GM18868 (cell line): ENCODE results near the gene ASTN1.

ENCODE experiments used
- ATAC-seq: cut with Tn5 transposase; IDR thresholded peaks from one replicate; pipeline ENCODE4 v1.9.1; 2021; ENCODE audit warnings: mild to moderate bottlenecking, moderate library complexity; ENCODE audit not compliant: unreplicated experiment

The ASTN1 gene

GRCh38 chr1:176884911-176885310 is 279.6 kb downstream of the ASTN1 start:
- no peak for ATAC-seq

GRCh38 chr1:176884286-176884685 is 280.2 kb downstream of the ASTN1 start:
- ATAC-seq, result no peak

- peak; percentile 82 for ATAC-seq
Measured at GRCh38 chr1:176880955-176881595, 283.4 kb downstream of the ASTN1 start.

DNA sequence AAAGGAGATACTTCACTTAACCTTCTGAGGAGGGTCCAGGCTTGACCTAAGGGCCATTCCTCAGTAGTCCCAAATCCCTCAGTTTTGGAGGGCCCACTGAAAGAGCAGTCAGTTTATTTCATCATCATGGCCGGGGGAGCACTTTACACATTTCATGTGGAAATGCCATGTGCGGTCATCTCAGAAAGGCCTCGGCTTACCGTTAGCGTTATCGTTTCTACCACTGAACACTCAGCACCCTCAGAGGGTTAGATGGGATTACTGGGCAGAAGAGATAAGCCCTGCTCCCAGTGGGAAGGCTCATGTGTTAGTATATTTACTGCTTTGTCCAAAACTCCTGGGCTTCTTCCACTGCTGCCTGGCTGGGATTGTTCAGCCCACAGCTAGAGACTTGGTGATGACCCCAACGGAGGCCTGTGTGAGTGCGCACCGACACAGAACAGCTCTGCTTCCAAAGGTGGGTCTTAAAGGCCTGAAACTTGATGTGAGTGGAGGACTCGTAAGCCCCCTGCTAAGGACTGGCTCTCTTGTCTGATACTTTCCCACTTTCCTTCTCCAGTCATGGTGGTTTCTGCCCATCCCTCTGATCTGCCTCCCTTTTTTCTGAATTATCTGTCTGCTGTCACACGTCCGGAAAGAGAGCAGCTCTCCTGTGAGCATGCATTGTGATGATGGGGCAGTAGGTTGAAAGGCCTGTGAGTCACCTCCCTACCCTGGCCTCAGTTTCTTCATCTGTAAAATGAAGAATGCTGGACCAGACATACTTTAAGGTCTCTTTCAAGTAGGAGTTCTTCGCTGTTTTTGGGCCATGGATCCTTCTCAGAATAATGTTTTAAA is 284.5 kb downstream of the ASTN1 start:
- no peak for ATAC-seq

- ATAC-seq, result no peak
Measured at GRCh38 chr1:176878750-176879536, 285.6 kb downstream of the ASTN1 start.

GRCh38 chr1:176877557-176877956 is 287.0 kb downstream of the ASTN1 start:
- ATAC-seq, result no peak

DNA sequence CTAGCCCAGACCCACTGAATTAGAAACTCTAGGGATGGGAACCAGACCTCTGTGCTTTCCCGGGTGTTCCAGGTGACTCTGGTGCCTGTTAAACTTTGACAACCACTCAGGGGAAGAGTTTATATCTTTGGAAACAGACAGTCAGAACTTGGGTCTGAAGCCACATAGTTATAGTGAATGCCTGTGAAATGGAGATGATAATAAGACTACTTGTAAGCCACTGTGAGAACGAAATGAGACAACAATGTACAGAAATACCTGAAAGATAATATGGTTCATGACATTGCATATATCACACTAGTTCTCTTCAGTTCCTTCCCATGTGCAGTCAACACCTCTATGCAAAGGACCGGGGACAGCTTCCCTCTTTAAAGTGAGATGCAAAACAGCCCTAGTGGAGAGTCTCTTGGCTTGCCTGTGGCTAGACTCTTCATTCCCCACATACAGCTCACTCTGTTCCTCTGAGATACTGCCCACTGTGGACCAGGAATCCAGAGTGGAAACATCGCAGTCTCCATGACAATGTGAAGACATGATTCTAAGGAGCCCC is 287.5 kb downstream of the ASTN1 start:
- no peak for ATAC-seq

DNA sequence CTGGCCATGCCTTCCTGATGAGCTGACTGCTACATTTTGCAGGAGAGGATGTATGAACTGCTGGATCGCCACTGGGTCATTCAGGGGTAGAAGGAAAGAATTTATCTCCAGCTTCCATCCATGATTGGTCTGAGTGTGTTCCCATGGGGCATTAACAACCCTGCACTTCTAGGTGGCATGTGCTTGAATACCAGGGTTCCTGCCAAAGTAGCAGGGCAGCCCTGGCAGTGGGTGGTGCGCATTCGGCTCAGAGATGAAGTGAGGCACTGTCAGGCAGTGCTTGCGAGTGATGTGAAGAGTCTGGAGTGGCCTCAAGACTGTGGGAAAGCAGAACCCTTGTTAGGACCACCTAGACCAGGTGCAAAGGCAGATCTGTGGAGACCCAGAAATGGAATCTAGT is 294.9 kb downstream of the ASTN1 start:
- no peak for ATAC-seq

DNA sequence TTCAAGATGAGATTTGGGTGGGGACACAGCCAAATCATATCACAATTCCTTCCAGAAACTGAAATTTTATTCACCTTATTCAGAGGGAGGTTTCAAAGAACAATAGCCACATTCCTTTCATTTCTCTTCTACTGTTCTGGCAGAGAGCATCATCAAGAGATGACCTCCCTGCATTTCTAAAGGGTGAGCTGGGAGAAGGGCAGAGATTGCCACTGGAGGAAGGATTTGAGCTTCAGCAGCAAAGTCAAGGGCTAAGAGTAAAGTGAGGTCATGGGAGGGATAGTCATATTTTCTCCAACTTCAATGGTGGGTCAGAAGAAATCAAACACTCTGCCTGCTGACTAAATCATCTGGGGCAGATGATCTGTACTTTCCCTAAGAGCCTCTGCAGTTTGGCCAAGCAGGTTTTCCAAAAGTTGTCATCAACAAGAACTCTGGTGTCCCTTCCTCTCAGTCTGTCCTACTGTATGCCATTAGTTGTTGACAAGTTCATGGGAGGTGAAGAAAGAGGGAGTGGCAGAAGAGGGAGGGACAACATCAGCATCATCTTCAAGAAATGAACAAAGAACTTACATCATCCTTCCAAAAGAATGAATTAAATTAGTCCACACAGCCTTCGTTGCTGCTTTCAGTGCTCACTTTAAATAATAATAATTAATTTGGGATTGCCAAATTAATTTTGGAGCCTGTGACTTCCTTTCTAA is 298.3 kb downstream of the ASTN1 start:
- ATAC-seq, result no peak

GRCh38 chr1:176864211-176864610 is 300.3 kb downstream of the ASTN1 start:
- ATAC-seq, result no peak

DNA sequence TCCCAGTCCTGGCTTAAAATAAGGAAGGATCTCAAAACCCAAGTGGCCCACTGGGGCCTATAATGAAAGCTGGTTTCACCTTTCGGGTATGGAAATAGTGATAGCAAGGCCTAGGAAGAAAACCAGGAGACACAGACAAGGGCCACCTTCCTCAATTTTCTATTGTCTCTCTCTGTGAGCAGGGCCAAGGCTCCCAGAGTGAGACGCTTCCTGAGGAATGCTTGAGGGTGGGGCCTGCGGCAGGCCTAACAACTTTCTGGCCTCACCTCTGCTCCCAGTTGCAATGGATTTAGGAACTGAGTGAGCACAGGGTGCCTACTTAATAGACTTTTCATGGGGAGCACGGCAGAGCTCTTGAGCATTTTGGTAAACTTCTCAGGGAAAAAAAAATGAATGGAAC is 300.9 kb downstream of the ASTN1 start:
- ATAC-seq, result no peak

- no peak for ATAC-seq
Measured at GRCh38 chr1:176858433-176858916, 306.0 kb downstream of the ASTN1 start.

GRCh38 chr1:176857632-176858031 is 306.9 kb downstream of the ASTN1 start:
- ATAC-seq, result no peak

GRCh38 chr1:176854758-176855745 is 309.5 kb downstream of the ASTN1 start:
- ATAC-seq, result no peak

GRCh38 chr1:176854121-176854520 is 310.4 kb downstream of the ASTN1 start:
- ATAC-seq, result no peak

DNA sequence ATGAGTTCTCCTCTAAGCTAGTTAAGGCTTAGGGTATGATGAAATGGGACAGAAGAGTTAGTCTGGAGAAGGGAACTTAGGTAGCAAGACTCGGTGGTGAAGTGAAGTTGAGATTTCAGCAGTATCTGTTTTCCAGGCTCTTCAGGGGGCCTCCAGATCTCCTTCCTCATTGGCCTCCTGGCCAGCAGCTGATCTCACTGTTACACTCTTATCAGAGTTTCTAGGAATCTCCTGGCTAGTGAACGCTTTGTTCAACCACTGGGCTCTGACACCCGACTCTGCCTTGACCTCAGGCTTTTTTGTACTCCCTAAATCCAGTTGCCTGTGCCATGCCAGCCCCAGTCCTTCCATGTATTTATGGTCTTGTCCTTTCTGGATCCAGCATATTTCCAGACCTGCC is 311.0 kb downstream of the ASTN1 start:
- no peak for ATAC-seq

DNA sequence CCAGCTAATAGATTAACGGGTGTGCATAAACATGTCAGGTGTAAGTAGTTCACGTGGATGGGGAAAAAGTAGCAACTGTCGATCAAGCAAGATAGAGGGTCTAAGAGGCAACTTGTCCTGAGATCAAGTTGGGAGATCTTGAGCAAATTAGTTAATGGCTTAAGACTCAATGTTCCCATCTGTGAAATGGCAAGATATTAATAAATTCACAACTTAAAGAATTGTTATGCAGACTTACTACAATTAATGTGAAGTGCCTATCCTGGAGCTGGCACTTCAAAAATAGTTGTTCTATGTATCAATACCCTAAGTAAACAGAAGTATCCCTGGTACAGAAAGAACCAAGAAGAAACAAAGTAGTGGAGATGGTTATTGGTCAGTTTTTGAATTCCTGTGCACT is 312.4 kb downstream of the ASTN1 start:
- ATAC-seq, result no peak

DNA sequence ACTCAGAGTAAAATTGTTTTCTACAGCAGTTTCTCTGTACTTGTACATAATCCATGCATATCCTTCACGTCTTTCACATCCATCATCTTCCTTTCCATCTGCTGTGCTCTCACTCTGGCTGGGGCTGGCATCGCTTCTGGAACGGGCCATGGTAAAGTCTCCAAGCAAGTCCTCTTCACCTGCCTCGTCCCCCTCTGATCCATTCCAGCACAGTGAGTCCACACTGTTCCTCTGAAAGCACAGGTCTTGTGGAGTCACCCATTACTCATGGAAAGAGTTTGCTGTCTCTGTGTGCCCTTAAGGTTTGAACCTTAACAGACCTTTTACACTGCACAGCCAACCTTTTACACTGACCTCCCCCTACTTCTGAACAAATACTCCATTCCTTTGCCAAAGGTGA is 313.6 kb downstream of the ASTN1 start:
- no peak for ATAC-seq

- no peak for ATAC-seq
Measured at GRCh38 chr1:176849281-176849680, 315.2 kb downstream of the ASTN1 start.
